ENCODE data around the gene NPC2.

- no peak for TF ChIP-seq CTCF (IDR thresholded peaks at IDR 0.05)
- no peak for TF ChIP-seq POLR2A (IDR thresholded peaks at IDR 0.05)
These were observed 14.7 kb upstream of the NPC2 start for GRCh38 chr14:74507840-74508239.
